HG03139 (cell line): ENCODE data around the gene MVB12B.

ENCODE experiments used
- ATAC-seq: cut with Tn5 transposase; IDR thresholded peaks from one replicate; pipeline ENCODE4 v1.9.1; 2021; ENCODE audit not compliant: unreplicated experiment

MVB12B gene

GRCh38 chr9:126515001-126515872 lies 188.6 kb downstream of the MVB12B start:
- ATAC-seq, result no peak

GRCh38 chr9:126515873-126516505 lies 189.4 kb downstream of the MVB12B start:
- ATAC-seq, result no peak

DNA sequence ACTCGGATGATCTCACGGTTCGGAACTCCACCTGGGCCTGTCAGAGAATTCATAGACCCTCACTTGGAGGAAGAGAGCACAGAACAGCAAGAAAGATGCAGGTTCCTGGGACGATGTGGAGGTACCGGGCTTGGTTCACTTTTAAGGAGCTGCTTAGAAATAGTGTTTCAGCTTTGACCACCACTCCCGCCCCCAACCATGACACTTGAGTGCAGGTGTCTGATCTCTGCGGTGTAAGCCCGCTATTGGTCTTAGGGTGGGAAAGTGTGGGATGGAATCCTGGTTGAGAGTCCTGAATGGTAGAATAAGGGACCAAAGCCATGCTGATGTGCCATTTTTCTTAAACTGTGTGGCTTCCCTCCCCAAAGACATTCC lies 189.9 kb downstream of the MVB12B start:
- no peak for ATAC-seq

DNA sequence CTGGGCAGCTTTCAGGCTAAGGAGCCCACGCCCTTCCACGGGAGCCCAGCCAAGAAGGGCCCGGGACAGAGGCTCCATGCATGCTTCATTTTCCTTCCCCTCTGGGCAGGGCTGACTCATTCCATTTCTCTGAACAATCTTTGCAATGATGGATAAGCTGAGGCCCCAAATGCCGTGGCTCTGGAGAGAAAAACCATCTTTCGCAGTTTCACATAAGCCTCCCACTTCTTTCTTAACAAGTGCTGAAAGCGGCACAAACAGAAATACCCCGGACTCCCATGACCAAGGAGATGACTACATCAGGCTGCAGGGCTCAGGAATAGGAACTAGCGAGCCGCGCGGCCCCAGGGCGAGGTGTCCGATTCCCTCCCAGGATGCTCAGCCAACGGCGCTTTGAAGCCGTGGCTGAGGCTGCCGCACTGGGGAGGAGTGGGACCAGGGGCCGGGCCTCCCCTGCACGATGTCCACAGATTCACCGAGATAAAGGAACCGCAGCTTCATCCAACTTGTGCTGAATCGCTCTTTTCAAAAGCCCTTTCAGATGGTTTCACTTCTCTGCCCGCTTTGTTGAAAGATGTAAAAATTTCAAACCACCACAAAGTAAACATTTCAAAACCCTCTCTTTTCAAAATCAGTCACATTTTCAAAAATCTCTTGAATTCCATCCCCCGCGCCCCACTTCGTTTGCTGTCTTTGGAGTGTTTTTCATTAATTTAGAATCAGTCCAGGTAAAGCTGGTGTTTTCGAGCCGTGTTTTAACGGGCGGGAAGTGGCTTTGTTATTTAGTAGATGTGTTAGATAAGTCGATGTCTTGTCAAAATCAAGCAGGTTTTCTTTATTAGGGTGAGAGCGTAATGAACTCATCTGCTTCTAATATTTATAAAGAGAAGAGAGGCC lies 190.6 kb downstream of the MVB12B start:
- ATAC-seq, result no peak

GRCh38 chr9:126517833-126518356 lies 191.3 kb downstream of the MVB12B start:
- ATAC-seq, result no peak

- no peak for ATAC-seq
These were observed 192.1 kb downstream of the MVB12B start for GRCh38 chr9:126518763-126519162.

DNA sequence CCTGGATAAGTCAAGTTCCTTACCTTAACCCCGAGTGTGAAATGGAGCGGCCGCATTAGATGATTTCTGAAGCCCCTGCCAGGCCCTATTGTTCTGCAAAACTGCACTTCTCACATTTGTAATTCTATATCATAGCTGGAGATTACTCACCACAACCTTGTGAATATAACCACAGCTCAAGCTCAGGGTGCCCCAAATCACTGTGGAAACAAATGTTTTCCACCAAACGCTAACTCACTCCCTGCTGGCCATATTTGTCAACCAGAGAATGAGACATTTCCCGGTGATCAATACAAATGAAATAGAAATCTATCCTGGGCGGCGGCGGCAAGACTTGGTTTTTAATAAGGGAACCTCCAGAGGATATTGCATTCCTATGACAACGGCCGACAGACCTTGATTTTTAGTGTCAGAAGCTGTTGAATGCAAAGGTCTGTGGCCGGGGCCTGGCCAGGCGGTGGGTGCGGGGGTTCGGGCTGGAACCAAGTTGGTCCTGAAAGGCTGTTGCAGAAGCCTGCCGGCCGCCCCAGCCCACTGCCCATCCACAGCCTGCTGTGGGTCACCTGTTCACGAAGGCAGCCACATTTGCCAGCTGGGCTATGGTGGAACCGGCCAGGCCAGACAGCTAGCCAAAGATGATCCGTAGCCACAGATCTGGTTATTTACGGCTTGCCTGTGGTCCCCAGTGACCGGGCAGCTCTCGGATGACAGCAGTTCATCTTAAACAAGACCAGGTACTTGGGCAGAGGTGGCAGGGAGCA lies 193.2 kb downstream of the MVB12B start:
- no peak for ATAC-seq

DNA sequence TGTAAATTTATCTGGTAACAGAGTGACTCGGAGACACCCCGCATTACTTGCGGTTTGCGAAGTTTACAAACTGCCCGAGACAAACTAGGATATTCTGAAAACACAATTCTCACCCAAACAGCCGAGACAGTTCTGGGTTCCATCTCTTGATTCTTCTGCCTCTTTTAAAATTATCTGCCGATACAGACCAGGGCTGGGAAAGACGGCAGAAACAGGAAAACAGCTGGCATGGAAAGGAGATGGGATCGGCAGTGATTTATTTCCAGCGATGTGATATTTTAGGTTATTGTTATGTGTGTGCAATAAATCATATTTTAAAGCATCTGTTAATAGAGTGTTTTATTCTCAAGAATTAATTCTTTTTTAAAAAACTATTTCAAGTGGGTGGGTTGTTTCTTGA lies 193.8 kb downstream of the MVB12B start:
- ATAC-seq, result no peak

DNA sequence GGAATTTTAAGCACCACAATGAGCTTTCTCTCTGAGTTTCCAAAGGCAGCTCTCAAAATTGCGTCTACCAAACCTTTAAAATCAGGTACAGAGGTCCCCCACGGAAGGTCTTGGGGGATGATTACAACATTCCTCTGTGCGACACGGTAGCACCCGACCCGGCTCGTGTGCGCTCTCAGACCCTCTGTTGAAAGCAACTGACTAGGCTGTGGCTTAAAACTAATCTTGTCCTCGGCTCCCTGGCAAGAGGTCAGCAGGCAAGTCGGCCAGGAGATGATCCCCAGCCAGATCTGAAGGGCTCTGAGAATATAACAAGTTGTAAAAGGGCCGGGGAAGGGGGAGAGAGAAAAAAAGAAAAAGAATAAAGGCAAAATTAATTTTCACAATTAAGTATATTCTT lies 194.5 kb downstream of the MVB12B start:
- ATAC-seq, result no peak

GRCh38 chr9:126521551-126521950 lies 194.9 kb downstream of the MVB12B start:
- ATAC-seq, result no peak

DNA sequence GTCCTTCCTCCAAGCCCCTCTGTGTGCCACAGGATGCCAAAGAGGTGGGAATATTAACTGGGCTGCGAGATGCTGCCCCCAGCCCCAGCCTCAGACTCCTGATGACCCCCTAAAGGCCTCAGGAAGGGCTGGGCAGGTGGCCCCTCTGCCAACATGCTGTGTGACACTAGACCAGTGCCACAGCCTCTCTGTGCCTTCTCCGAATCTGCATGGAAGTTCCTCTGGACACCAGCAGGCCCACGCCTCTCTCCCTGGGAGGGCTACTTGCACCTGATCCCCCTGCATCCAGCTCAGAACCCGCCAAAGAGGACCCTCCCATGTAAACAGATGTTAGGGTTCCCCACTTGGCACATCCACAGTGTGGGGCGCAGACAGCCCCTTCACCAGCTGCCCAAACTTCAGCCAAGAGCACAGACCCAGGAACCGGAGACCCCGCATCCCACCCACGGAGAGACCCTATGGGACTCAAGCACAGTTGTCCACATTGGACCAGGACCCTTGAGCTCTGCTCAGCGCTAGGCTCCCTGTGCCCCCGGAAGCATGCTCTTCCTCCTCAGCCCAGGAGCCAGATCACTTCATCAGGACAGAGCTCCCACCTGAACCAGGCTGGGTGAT lies 195.5 kb downstream of the MVB12B start:
- ATAC-seq, result no peak

GRCh38 chr9:126522612-126523356 lies 196.2 kb downstream of the MVB12B start:
- ATAC-seq, result no peak

DNA sequence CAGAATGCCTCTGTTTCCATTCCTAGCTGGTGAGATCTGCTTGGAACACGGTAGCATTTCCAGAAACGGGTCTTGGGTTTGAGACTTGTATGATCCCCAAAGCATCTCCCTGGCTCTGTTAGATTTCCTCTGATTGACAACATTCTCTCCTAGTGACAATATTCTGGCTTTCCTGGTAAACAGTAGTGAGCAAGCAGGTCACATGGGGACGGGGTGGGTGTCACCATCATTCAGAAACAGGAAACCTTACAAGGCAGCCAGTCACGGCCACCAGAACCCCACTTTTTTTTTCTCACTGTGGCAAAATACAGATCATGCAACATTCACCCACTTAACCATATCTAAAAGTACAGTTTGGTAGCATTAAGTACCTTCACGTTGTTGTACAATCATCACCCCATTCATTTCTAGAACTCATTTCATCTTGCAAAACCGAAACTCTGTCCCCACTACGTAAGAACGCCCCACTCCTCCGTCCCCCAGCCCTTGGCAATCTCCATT lies 197.0 kb downstream of the MVB12B start:
- no peak for ATAC-seq

GRCh38 chr9:126524353-126525077 lies 197.9 kb downstream of the MVB12B start:
- ATAC-seq, result no peak

DNA sequence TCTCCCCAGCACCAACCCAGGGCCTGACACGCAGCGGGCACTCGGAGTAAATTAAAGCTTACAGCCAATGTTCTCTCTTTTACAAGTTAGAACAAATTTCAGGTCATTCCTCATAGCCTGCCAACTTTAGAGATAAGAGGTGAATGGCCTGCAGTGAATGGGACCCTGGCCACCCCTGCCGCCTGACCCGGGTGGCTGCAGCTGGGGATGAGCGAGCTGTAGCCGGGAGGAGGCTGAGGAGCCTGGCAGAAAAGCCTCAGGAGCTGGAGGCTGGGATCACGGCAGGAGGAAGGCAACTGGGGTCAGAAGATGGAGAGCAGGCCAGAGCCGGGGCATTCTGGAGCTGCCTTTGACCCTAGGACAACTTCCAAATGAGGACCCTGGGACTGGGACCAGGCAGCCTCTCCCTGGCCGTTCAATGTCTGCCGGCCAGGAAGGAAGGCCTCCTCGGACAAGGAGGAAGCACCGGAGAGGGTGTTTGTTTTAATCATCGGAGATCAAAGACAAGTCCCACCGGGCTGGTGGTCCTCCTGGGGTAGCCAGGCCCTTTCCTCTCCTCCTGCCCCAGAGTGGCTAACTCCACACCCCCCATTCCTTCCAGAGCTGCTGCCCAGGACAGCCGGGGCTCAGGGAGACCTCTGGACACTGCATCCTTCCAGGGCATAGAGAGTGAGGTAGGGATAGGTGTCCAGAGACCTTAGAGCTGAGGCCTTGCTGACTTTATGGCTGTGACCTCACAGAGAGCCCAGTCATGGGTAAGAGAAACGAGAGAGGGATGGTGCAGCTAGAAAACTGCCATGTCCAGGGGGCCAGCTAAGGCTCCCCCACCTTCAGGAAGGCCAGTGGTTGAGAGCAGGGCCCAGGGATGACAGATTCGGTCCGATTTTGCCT lies 199.8 kb downstream of the MVB12B start:
- no peak for ATAC-seq

DNA sequence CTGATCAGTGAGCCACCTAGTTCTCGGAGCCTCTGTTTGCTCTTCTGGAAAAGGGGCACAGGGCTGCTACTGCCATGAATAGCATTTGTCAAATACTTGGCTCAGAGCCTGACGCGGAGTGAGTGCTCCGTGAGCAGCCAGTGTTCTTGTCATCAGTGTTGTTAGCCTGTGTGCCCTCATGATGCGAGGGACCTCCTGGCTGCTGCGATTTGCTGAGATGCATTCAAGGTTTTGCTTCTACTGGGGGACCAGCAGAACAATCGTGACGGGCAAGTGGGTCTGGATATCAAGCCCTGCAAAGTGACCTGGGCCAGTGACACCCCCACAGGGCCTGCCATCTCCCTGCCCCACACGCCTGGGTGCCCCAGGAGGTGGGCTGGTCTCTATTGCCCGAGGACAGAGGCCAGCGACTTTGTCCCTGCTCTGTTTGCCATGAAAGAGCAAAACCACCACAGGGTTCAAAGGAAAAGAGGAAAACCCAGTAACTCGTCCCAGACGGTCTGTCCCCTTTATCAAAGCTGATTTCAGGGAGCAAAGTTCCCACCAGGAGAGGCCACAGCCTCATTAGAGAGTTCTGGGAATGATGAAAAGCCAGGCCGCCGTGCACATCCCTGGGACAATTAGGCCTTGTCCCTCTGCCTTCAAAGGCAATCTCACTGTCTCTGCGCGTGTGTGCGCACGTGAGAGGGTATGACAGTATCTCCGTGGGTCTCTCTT lies 200.6 kb downstream of the MVB12B start:
- no peak for ATAC-seq

DNA sequence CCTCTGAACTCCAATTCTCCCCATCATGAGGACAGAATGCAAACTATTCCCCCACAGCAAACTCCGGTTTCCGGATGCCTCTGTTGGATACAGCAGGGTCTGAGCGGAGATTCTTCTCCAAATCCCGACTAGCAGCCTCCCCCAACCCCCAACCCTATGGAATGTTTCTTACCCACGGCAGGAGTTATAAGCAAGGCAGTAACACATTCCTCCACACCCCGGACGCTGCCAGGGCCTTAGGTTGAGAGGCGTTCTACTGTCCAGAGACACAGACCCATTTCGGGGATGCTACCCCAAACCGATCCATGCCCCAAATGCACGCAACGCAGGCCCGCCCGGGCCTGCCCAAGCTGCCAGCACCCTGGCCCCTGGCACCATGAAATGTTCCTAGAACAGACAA lies 201.5 kb downstream of the MVB12B start:
- ATAC-seq, result no peak
